ENCODE results near the gene FCRLB. TPM values are rescaled to one million over a fixed set of nuclear protein-coding genes. Genes with fewer than 3 reads are reported as not detected.

The FCRLB gene
- total RNA-seq, 4 donors from 2014 or later = 0.64 TPM; not detected in 3

GRCh38 chr1:161749509-161750407 lies 28.4 kb downstream of the FCRLB start, which contains the start of gene DUSP12:
Gene DUSP12, plus strand, starts transcription at chr1:161749786. Its CDS starts 16 bp downstream, at chr1:161749802.
- H3K36me3 ChIP-seq = peaks cover 0 to 33% (median 16%) of the 10 kb centered on the region in 4 donors
- peak within 1 kb of the TSS; percentile 52 to 89 (median 71) for H3K4me3 ChIP-seq
- in situ Hi-C loops (cut with MboI; ENCODE audit: low pct_ligation_motif_present in 1 of 4, low pct_unique_long_range_greater_than_20kb in 1 of 4, low sequenced_read_pairs in 3 of 4) (loop anchor here (10.0 to 25.0 kb wide), 5 partner anchors 112 to 687 kb away; partner anchors contain the start of genes FCGR3B (in 3 of the 4) and ARHGAP30 (in 1 of the 4)), intact Hi-C loops (cut with DNase I; ENCODE audit: low total_unique reads) (no loop called here)
- peak; percentile 93 for DNase-seq
- 0 to 1% methylated on average over 1 to 39 of the region's 65 CpGs for WGBS, 2 donors (ENCODE audit: low coverage in 1 of 2)
- H3K27ac ChIP-seq = peak within 1 kb of the TSS; percentile 85 to 95 (median 86)
- no peaks in the 10 kb centered on the region for H3K9me3 ChIP-seq
- peaks cover 19% of the 10 kb centered on the region for H3K27me3 ChIP-seq
- TF ChIP-seq EP300 (IDR thresholded peaks at IDR 0.05; ENCODE audit: low read depth) = no peak
- peak; percentile 11 to 67 (median 55) for TF ChIP-seq POLR2AphosphoS5 (IDR thresholded peaks at IDR 0.05)
- peak in 1 of 5 experiments; percentile 16 for TF ChIP-seq CTCF (IDR thresholded peaks at IDR 0.05)
- peak; percentile 53 for TF ChIP-seq POLR2A (IDR thresholded peaks at IDR 0.05)
- peaks cover 4 to 20% (median 11%) of the 10 kb centered on the region in 4 donors for H3K4me1 ChIP-seq

- no peak overlapping the region for H3K4me3 ChIP-seq
- no peak for DNase-seq
- H3K27ac ChIP-seq = no peak overlapping the region
- H3K4me1 ChIP-seq = peaks cover 11 to 18% (median 16%) of the 10 kb centered on the region in 4 donors
- TF ChIP-seq POLR2A (IDR thresholded peaks at IDR 0.05) (no peak), POLR2AphosphoS5 (IDR thresholded peaks at IDR 0.05) (no peak), CTCF (IDR thresholded peaks at IDR 0.05) (peak; percentile 29 to 50 (median 41))
- intact Hi-C loops (cut with DNase I; ENCODE audit: low total_unique reads) = no loop called here
- no peaks in the 10 kb centered on the region for H3K27me3 ChIP-seq
- 51 to 70% methylated on average over 5 to 7 of the region's 7 CpGs for WGBS, 2 donors (ENCODE audit: low coverage in 1 of 2)
- no peaks in the 10 kb centered on the region for H3K9me3 ChIP-seq
- in situ Hi-C loops (cut with MboI; ENCODE audit: low pct_ligation_motif_present in 1 of 4, low pct_unique_long_range_greater_than_20kb in 1 of 4, low sequenced_read_pairs in 3 of 4) = no loop called here
- no peaks in the 10 kb centered on the region for H3K36me3 ChIP-seq
These were observed 42.3 kb downstream of the FCRLB start for GRCh38 chr1:161763522-161764098.

GRCh38 chr1:161766102-161766981 lies 45.0 kb downstream of the FCRLB start, which contains the start of gene ATF6:
Gene ATF6, plus strand, starts transcription at chr1:161766320. Its CDS starts 41 bp downstream, at chr1:161766361.
- Histone ChIP-seq H3K4me1 (peaks cover 11 to 28% (median 16%) of the 10 kb centered on the region in 4 donors), H3K4me3 (peak within 1 kb of the TSS; percentile 79 to 85 (median 80)), H3K27ac (peak within 1 kb of the TSS; percentile 82 to 94 (median 84)), H3K9me3 (no peaks in the 10 kb centered on the region), H3K36me3 (no peaks in the 10 kb centered on the region), H3K27me3 (no peaks in the 10 kb centered on the region)
- intact Hi-C loops (cut with DNase I; ENCODE audit: low total_unique reads) (no loop called here), in situ Hi-C loops (cut with MboI; ENCODE audit: low pct_ligation_motif_present in 1 of 4, low pct_unique_long_range_greater_than_20kb in 1 of 4, low sequenced_read_pairs in 3 of 4) (no loop called here)
- TF ChIP-seq POLR2A (IDR thresholded peaks at IDR 0.05) (peak; percentile 79), POLR2AphosphoS5 (IDR thresholded peaks at IDR 0.05) (peak; percentile 90 to 92 (median 91)), CTCF (IDR thresholded peaks at IDR 0.05) (no peak), EP300 (IDR thresholded peaks at IDR 0.05; ENCODE audit: low read depth) (peak; percentile 62)
- 0 to 1% methylated on average over 19 to 35 of the region's 35 CpGs for WGBS, 2 donors (ENCODE audit: low coverage in 1 of 2)
- DNase-seq = peak; percentile 91

Measured in transverse colon (tissue), 4 donors.